ENCODE measurements around the gene DDIT3.

The DDIT3 gene

DNA sequence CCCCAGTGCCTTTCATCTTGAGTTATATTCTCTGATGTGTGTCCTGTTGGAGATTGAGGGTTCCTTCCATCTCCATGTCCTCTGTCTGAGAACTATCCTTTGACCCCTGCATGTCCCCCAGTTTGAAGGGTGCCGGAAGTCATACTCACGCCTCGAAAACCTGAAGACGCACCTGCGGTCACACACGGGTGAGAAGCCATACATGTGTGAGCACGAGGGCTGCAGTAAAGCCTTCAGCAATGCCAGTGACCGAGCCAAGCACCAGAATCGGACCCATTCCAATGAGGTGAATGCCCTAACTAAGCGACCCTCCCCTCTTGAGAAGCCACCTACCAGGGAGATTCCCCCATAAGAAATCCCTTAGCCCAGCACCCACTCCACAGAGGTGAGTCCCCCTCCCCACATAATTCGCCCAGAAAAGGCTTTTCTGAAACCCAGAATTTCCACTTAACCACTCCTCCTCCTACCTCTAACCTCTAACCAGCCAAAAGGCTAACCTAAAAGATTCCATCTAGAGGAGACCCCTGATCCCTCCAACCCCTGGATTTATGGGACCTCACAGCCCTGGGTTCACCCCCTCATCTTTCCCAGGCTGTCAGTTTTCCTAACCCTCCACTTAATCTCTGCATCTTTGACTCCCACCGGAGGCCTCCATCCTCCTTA lies 53.0 kb downstream of the DDIT3 start:
- Histone ChIP-seq H3K27me3 (ENCODE audit: control insufficient read depth, insufficient read depth, low read length) (no peaks in the 10 kb centered on the region), H3K36me3 (ENCODE audit: control insufficient read depth, insufficient read depth, low read length) (no peaks in the 10 kb centered on the region), H3K79me2 (no peaks in the 10 kb centered on the region), H3K4me1 (no peaks in the 10 kb centered on the region), H3K4me3 (ENCODE audit: low read depth, low read length) (no peak overlapping the region), H2AFZ (no peak overlapping the region), H3K27ac (no peak overlapping the region), H3K9me3 (ENCODE audit: control insufficient read depth, low read length) (no peaks in the 10 kb centered on the region), H3K9ac (no peak overlapping the region), H3K4me2 (ENCODE audit: low read length) (no peak overlapping the region)
- TF ChIP-seq, protein P1, sequence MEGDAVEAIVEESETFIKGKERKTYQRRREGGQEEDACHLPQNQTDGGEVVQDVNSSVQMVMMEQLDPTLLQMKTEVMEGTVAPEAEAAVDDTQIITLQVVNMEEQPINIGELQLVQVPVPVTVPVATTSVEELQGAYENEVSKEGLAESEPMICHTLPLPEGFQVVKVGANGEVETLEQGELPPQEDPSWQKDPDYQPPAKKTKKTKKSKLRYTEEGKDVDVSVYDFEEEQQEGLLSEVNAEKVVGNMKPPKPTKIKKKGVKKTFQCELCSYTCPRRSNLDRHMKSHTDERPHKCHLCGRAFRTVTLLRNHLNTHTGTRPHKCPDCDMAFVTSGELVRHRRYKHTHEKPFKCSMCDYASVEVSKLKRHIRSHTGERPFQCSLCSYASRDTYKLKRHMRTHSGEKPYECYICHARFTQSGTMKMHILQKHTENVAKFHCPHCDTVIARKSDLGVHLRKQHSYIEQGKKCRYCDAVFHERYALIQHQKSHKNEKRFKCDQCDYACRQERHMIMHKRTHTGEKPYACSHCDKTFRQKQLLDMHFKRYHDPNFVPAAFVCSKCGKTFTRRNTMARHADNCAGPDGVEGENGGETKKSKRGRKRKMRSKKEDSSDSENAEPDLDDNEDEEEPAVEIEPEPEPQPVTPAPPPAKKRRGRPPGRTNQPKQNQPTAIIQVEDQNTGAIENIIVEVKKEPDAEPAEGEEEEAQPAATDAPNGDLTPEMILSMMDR (IDR thresholded peaks at IDR 0.05): no peak

Data from parathyroid adenoma (tissue), 2 donors.